H1 (cell line): ENCODE measurements around the gene NUBP1.

Source experiments
- CEBPB ChIP-seq: IDR thresholded peaks from 2 replicates; pipeline ENCODE4 v1.6.1; 2012; ENCODE audit warnings: low read depth, low read length
- KDM1A ChIP-seq: fragments of 200-600, 300-600 bp; sonication (generic); IDR thresholded peaks from 2 replicates; pipeline ENCODE4 v1.7.1; 2016; ENCODE audit warnings: mild to moderate bottlenecking, low read length, borderline replicate concordance
- POLR2A ChIP-seq, 2 experiments: IDR thresholded peaks; 1 replicate in 1 of 2; 2 replicates in 1 of 2; pipeline ENCODE4 v1.6.1; 2011; ENCODE audit warnings: low read depth in 2 of 2, low read length in 2 of 2, mild to moderate bottlenecking in 2 of 2; ENCODE audit errors: control extremely low read depth in 1 of 2
- TF ChIP-seq, protein P1 (sequence below), 3 experiments: IDR thresholded peaks; 1 replicate in 2 of 3; 2 replicates in 1 of 3; pipeline versions ENCODE4 v1.5.1 to v1.6.1; 2011; ENCODE audit warnings: low read length in 3 of 3, mild to moderate bottlenecking in 3 of 3, inconsistent platforms in 2 of 3, low read depth in 1 of 3, moderate library complexity in 1 of 3; ENCODE audit not compliant: insufficient read depth in 1 of 3; ENCODE audit errors: control extremely low read depth in 1 of 3
- TF ChIP-seq, protein P2 (sequence below): IDR thresholded peaks from 2 replicates; pipeline ENCODE4 v1.6.1; 2012; ENCODE audit warnings: inconsistent platforms

DNA sequence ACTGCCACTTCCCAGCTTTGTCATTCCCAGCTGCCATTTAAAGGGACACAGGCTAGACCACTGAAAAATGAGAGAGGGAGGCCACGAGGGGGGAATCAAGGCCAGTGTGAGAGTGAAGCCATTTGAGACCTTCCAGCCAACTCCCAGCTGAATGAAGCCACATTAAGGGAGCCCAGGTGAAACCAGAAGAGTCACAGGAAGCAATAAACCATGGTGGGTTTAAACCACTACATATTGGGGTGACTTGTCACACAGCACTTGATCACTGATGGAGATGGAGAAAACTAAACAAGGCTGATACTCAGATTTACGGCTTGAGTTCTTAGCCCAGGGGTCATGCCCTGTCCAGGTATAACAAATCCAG lies 2.8 kb upstream of the NUBP1 start:
- TF ChIP-seq, protein P1, sequence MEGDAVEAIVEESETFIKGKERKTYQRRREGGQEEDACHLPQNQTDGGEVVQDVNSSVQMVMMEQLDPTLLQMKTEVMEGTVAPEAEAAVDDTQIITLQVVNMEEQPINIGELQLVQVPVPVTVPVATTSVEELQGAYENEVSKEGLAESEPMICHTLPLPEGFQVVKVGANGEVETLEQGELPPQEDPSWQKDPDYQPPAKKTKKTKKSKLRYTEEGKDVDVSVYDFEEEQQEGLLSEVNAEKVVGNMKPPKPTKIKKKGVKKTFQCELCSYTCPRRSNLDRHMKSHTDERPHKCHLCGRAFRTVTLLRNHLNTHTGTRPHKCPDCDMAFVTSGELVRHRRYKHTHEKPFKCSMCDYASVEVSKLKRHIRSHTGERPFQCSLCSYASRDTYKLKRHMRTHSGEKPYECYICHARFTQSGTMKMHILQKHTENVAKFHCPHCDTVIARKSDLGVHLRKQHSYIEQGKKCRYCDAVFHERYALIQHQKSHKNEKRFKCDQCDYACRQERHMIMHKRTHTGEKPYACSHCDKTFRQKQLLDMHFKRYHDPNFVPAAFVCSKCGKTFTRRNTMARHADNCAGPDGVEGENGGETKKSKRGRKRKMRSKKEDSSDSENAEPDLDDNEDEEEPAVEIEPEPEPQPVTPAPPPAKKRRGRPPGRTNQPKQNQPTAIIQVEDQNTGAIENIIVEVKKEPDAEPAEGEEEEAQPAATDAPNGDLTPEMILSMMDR (IDR thresholded peaks at IDR 0.05; ENCODE audit: control extremely low read depth in 1 of 3, insufficient read depth in 1 of 3, low read depth in 1 of 3, low read length in 3 of 3): no peak
- no peak for TF ChIP-seq POLR2A (IDR thresholded peaks at IDR 0.05; ENCODE audit: control extremely low read depth in 1 of 2, low read depth in 2 of 2, low read length in 2 of 2)
- no peak for TF ChIP-seq CEBPB
- TF ChIP-seq, protein P2, sequence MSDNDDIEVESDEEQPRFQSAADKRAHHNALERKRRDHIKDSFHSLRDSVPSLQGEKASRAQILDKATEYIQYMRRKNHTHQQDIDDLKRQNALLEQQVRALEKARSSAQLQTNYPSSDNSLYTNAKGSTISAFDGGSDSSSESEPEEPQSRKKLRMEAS: no peak
- TF ChIP-seq KDM1A: no peak
